ENCODE data around the gene EIF4EBP2. TPM values are rescaled to one million over a fixed set of nuclear protein-coding genes. Genes with fewer than 3 reads are reported as not detected.

The EIF4EBP2 gene
- total RNA-seq, 1 experiment from 2014 or later, result 112 TPM

DNA sequence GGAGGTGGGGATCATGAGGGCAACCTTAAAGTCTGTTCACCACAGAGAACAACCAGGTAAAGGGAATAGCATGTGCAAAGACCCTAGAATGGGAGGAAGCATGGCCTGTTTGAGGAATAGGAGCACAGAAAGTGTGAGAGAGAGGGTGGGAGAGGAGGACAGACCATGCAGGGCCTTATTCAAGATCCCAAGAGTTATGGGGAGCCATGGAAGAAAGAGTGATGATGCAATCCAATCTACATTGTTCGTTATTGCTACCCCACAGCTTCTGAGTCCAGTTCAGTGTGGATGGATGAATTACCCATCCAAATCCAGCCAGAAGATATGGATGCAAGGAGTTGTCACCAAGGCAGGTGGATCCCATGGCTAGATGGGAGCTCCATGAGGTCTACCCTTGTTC lies 7.8 kb upstream of the EIF4EBP2 start (continued):
- TF ChIP-seq, protein P1, sequence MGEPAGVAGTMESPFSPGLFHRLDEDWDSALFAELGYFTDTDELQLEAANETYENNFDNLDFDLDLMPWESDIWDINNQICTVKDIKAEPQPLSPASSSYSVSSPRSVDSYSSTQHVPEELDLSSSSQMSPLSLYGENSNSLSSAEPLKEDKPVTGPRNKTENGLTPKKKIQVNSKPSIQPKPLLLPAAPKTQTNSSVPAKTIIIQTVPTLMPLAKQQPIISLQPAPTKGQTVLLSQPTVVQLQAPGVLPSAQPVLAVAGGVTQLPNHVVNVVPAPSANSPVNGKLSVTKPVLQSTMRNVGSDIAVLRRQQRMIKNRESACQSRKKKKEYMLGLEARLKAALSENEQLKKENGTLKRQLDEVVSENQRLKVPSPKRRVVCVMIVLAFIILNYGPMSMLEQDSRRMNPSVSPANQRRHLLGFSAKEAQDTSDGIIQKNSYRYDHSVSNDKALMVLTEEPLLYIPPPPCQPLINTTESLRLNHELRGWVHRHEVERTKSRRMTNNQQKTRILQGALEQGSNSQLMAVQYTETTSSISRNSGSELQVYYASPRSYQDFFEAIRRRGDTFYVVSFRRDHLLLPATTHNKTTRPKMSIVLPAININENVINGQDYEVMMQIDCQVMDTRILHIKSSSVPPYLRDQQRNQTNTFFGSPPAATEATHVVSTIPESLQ (CRISPR knock-in tag; IDR thresholded peaks at IDR 0.05), result no peak
- TF ChIP-seq, protein P2, sequence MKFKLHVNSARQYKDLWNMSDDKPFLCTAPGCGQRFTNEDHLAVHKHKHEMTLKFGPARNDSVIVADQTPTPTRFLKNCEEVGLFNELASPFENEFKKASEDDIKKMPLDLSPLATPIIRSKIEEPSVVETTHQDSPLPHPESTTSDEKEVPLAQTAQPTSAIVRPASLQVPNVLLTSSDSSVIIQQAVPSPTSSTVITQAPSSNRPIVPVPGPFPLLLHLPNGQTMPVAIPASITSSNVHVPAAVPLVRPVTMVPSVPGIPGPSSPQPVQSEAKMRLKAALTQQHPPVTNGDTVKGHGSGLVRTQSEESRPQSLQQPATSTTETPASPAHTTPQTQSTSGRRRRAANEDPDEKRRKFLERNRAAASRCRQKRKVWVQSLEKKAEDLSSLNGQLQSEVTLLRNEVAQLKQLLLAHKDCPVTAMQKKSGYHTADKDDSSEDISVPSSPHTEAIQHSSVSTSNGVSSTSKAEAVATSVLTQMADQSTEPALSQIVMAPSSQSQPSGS (CRISPR knock-in tag; IDR thresholded peaks at IDR 0.05; ENCODE audit: borderline replicate concordance, low read depth), result no peak
- no peak for TF ChIP-seq RORB (CRISPR knock-in tag; IDR thresholded peaks at IDR 0.05)
- TF ChIP-seq, protein P3, sequence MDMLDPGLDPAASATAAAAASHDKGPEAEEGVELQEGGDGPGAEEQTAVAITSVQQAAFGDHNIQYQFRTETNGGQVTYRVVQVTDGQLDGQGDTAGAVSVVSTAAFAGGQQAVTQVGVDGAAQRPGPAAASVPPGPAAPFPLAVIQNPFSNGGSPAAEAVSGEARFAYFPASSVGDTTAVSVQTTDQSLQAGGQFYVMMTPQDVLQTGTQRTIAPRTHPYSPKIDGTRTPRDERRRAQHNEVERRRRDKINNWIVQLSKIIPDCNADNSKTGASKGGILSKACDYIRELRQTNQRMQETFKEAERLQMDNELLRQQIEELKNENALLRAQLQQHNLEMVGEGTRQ (CRISPR knock-in tag; IDR thresholded peaks at IDR 0.05), result no peak
- TF ChIP-seq, protein P4, sequence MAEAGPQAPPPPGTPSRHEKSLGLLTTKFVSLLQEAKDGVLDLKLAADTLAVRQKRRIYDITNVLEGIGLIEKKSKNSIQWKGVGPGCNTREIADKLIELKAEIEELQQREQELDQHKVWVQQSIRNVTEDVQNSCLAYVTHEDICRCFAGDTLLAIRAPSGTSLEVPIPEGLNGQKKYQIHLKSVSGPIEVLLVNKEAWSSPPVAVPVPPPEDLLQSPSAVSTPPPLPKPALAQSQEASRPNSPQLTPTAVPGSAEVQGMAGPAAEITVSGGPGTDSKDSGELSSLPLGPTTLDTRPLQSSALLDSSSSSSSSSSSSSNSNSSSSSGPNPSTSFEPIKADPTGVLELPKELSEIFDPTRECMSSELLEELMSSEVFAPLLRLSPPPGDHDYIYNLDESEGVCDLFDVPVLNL (CRISPR knock-in tag; IDR thresholded peaks at IDR 0.05; ENCODE audit: borderline replicate concordance, low read depth), result no peak
- TF ChIP-seq, protein P5, sequence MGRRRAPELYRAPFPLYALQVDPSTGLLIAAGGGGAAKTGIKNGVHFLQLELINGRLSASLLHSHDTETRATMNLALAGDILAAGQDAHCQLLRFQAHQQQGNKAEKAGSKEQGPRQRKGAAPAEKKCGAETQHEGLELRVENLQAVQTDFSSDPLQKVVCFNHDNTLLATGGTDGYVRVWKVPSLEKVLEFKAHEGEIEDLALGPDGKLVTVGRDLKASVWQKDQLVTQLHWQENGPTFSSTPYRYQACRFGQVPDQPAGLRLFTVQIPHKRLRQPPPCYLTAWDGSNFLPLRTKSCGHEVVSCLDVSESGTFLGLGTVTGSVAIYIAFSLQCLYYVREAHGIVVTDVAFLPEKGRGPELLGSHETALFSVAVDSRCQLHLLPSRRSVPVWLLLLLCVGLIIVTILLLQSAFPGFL (CRISPR knock-in tag; IDR thresholded peaks at IDR 0.05; ENCODE audit: borderline replicate concordance), result no peak
- TF ChIP-seq, protein P6, sequence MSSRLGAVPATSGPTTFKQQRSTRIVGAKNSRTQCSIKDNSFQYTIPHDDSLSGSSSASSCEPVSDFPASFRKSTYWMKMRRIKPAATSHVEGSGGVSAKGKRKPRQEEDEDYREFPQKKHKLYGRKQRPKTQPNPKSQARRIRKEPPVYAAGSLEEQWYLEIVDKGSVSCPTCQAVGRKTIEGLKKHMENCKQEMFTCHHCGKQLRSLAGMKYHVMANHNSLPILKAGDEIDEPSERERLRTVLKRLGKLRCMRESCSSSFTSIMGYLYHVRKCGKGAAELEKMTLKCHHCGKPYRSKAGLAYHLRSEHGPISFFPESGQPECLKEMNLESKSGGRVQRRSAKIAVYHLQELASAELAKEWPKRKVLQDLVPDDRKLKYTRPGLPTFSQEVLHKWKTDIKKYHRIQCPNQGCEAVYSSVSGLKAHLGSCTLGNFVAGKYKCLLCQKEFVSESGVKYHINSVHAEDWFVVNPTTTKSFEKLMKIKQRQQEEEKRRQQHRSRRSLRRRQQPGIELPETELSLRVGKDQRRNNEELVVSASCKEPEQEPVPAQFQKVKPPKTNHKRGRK (CRISPR knock-in tag; IDR thresholded peaks at IDR 0.05; ENCODE audit: borderline replicate concordance), result no peak
- no peak for TF ChIP-seq SP1 (CRISPR knock-in tag; conservative IDR thresholded peaks at IDR 0.05)
- TF ChIP-seq, protein P7, sequence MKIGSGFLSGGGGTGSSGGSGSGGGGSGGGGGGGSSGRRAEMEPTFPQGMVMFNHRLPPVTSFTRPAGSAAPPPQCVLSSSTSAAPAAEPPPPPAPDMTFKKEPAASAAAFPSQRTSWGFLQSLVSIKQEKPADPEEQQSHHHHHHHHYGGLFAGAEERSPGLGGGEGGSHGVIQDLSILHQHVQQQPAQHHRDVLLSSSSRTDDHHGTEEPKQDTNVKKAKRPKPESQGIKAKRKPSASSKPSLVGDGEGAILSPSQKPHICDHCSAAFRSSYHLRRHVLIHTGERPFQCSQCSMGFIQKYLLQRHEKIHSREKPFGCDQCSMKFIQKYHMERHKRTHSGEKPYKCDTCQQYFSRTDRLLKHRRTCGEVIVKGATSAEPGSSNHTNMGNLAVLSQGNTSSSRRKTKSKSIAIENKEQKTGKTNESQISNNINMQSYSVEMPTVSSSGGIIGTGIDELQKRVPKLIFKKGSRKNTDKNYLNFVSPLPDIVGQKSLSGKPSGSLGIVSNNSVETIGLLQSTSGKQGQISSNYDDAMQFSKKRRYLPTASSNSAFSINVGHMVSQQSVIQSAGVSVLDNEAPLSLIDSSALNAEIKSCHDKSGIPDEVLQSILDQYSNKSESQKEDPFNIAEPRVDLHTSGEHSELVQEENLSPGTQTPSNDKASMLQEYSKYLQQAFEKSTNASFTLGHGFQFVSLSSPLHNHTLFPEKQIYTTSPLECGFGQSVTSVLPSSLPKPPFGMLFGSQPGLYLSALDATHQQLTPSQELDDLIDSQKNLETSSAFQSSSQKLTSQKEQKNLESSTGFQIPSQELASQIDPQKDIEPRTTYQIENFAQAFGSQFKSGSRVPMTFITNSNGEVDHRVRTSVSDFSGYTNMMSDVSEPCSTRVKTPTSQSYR (CRISPR knock-in tag; IDR thresholded peaks at IDR 0.05), result no peak
- no peak for TF ChIP-seq ATF1 (CRISPR knock-in tag; IDR thresholded peaks at IDR 0.05)
- no peak for TF ChIP-seq ZNF263 (CRISPR knock-in tag; IDR thresholded peaks at IDR 0.05; ENCODE audit: low read depth)
- TF ChIP-seq, protein P8, sequence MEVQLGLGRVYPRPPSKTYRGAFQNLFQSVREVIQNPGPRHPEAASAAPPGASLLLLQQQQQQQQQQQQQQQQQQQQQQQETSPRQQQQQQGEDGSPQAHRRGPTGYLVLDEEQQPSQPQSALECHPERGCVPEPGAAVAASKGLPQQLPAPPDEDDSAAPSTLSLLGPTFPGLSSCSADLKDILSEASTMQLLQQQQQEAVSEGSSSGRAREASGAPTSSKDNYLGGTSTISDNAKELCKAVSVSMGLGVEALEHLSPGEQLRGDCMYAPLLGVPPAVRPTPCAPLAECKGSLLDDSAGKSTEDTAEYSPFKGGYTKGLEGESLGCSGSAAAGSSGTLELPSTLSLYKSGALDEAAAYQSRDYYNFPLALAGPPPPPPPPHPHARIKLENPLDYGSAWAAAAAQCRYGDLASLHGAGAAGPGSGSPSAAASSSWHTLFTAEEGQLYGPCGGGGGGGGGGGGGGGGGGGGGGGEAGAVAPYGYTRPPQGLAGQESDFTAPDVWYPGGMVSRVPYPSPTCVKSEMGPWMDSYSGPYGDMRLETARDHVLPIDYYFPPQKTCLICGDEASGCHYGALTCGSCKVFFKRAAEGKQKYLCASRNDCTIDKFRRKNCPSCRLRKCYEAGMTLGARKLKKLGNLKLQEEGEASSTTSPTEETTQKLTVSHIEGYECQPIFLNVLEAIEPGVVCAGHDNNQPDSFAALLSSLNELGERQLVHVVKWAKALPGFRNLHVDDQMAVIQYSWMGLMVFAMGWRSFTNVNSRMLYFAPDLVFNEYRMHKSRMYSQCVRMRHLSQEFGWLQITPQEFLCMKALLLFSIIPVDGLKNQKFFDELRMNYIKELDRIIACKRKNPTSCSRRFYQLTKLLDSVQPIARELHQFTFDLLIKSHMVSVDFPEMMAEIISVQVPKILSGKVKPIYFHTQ (CRISPR knock-in tag; IDR thresholded peaks at IDR 0.05), result no peak
- no peak for TF ChIP-seq NR3C1 (CRISPR knock-in tag; conservative IDR thresholded peaks at IDR 0.05; ENCODE audit: low read depth)
- no peak for TF ChIP-seq ETV6 (CRISPR knock-in tag; IDR thresholded peaks at IDR 0.05)
